ENCODE measurements around the gene RAMP2.

Gene RAMP2

GRCh38 chr17:42779936-42780850 lies 19.2 kb downstream of the RAMP2 start, which contains the start of gene WNK4:
Gene WNK4, plus strand, starts transcription at chr17:42780610. Its CDS starts 89 bp downstream, at chr17:42780699.
- Mint-ChIP-seq H3K27ac (no peak within 1 kb of the TSS), H3K4me3 (no peak within 1 kb of the TSS), H3K4me1 (ENCODE audit: low read depth) (peaks cover 31% of the 10 kb centered on the region), H3K36me3 (ENCODE audit: low read depth) (peaks cover 46% of the 10 kb centered on the region), H3K27me3 (peaks cover 49% of the 10 kb centered on the region), H3K9me3 (no peaks in the 10 kb centered on the region)
- DNase-seq = no peak

GRCh38 chr17:42780851-42781638 lies 20.0 kb downstream of the RAMP2 start:
- H3K4me3 Mint-ChIP-seq = no peak overlapping the region
- no peak overlapping the region for H3K27ac Mint-ChIP-seq
- peaks cover 32% of the 10 kb centered on the region for H3K4me1 Mint-ChIP-seq (ENCODE audit: low read depth)
- no peaks in the 10 kb centered on the region for H3K9me3 Mint-ChIP-seq
- H3K27me3 Mint-ChIP-seq = peaks cover 58% of the 10 kb centered on the region
- peak; percentile 38 for DNase-seq
- H3K36me3 Mint-ChIP-seq (ENCODE audit: low read depth) = peaks cover 37% of the 10 kb centered on the region

- no peak overlapping the region for H3K4me3 Mint-ChIP-seq
- H3K4me1 Mint-ChIP-seq (ENCODE audit: low read depth) = peaks cover 32% of the 10 kb centered on the region
- DNase-seq = no peak
- H3K27ac Mint-ChIP-seq = no peak overlapping the region
- peaks cover 31% of the 10 kb centered on the region for H3K36me3 Mint-ChIP-seq (ENCODE audit: low read depth)
- H3K27me3 Mint-ChIP-seq = peaks cover 65% of the 10 kb centered on the region
- H3K9me3 Mint-ChIP-seq = no peaks in the 10 kb centered on the region
Observed at GRCh38 chr17:42781639-42782165, 20.7 kb downstream of the RAMP2 start.

GRCh38 chr17:42782166-42783061 lies 21.4 kb downstream of the RAMP2 start:
- DNase-seq = no peak
- Mint-ChIP-seq H3K4me1 (ENCODE audit: low read depth) (peaks cover 32% of the 10 kb centered on the region), H3K27me3 (peaks cover 71% of the 10 kb centered on the region), H3K4me3 (no peak overlapping the region), H3K27ac (no peak overlapping the region), H3K36me3 (ENCODE audit: low read depth) (peaks cover 25% of the 10 kb centered on the region), H3K9me3 (no peaks in the 10 kb centered on the region)

- no peak overlapping the region for H3K4me3 Mint-ChIP-seq
- peaks cover 79% of the 10 kb centered on the region for H3K27me3 Mint-ChIP-seq
- peaks cover 32% of the 10 kb centered on the region for H3K4me1 Mint-ChIP-seq (ENCODE audit: low read depth)
- no peaks in the 10 kb centered on the region for H3K9me3 Mint-ChIP-seq
- no peak overlapping the region for H3K27ac Mint-ChIP-seq
- H3K36me3 Mint-ChIP-seq (ENCODE audit: low read depth) = peaks cover 17% of the 10 kb centered on the region
- DNase-seq = no peak
Observed at GRCh38 chr17:42783062-42783790, 22.2 kb downstream of the RAMP2 start.

GRCh38 chr17:42783791-42784138 lies 22.7 kb downstream of the RAMP2 start:
- DNase-seq = no peak
- H3K27ac Mint-ChIP-seq = no peak overlapping the region
- peaks cover 84% of the 10 kb centered on the region for H3K27me3 Mint-ChIP-seq
- peaks cover 12% of the 10 kb centered on the region for H3K36me3 Mint-ChIP-seq (ENCODE audit: low read depth)
- peaks cover 32% of the 10 kb centered on the region for H3K4me1 Mint-ChIP-seq (ENCODE audit: low read depth)
- H3K4me3 Mint-ChIP-seq = no peak overlapping the region
- H3K9me3 Mint-ChIP-seq = no peaks in the 10 kb centered on the region

GRCh38 chr17:42784409-42784808 lies 23.4 kb downstream of the RAMP2 start:
- Mint-ChIP-seq H3K27ac (no peak overlapping the region), H3K27me3 (peaks cover 88% of the 10 kb centered on the region), H3K4me1 (ENCODE audit: low read depth) (peaks cover 32% of the 10 kb centered on the region), H3K36me3 (ENCODE audit: low read depth) (peaks cover 5% of the 10 kb centered on the region), H3K9me3 (no peaks in the 10 kb centered on the region), H3K4me3 (no peak overlapping the region)
- no peak for DNase-seq

- peaks cover 82% of the 10 kb centered on the region for H3K27me3 Mint-ChIP-seq
- H3K36me3 Mint-ChIP-seq (ENCODE audit: low read depth) = no peaks in the 10 kb centered on the region
- no peak overlapping the region for H3K4me3 Mint-ChIP-seq
- no peak for DNase-seq
- H3K27ac Mint-ChIP-seq = no peak overlapping the region
- peaks cover 32% of the 10 kb centered on the region for H3K4me1 Mint-ChIP-seq (ENCODE audit: low read depth)
- H3K9me3 Mint-ChIP-seq = no peaks in the 10 kb centered on the region
Observed at GRCh38 chr17:42784811-42785592, 24.0 kb downstream of the RAMP2 start.

- no peak for DNase-seq
- Mint-ChIP-seq H3K4me1 (ENCODE audit: low read depth) (peaks cover 24% of the 10 kb centered on the region), H3K36me3 (ENCODE audit: low read depth) (no peaks in the 10 kb centered on the region), H3K27ac (no peak overlapping the region), H3K27me3 (peaks cover 68% of the 10 kb centered on the region), H3K4me3 (no peak overlapping the region), H3K9me3 (no peaks in the 10 kb centered on the region)
Observed at GRCh38 chr17:42787266-42787665, 26.2 kb downstream of the RAMP2 start.

GRCh38 chr17:42791948-42792347 lies 30.9 kb downstream of the RAMP2 start:
- no peak overlapping the region for H3K4me3 Mint-ChIP-seq
- peaks cover 11% of the 10 kb centered on the region for H3K4me1 Mint-ChIP-seq (ENCODE audit: low read depth)
- peaks cover 12% of the 10 kb centered on the region for H3K36me3 Mint-ChIP-seq (ENCODE audit: low read depth)
- H3K9me3 Mint-ChIP-seq = no peaks in the 10 kb centered on the region
- H3K27me3 Mint-ChIP-seq = peaks cover 22% of the 10 kb centered on the region
- H3K27ac Mint-ChIP-seq = no peak overlapping the region
- no peak for DNase-seq

- DNase-seq = no peak
- H3K9me3 Mint-ChIP-seq = no peaks in the 10 kb centered on the region
- H3K36me3 Mint-ChIP-seq (ENCODE audit: low read depth) = peaks cover 12% of the 10 kb centered on the region
- H3K4me3 Mint-ChIP-seq = no peak overlapping the region
- no peak overlapping the region for H3K27ac Mint-ChIP-seq
- peaks cover 17% of the 10 kb centered on the region for H3K27me3 Mint-ChIP-seq
- peaks cover 16% of the 10 kb centered on the region for H3K4me1 Mint-ChIP-seq (ENCODE audit: low read depth)
Observed at GRCh38 chr17:42792545-42792944, 31.5 kb downstream of the RAMP2 start.

GRCh38 chr17:42795061-42795460 lies 34.0 kb downstream of the RAMP2 start:
- H3K27me3 Mint-ChIP-seq = no peaks in the 10 kb centered on the region
- no peak overlapping the region for H3K27ac Mint-ChIP-seq
- no peak for DNase-seq
- peaks cover 4% of the 10 kb centered on the region for H3K9me3 Mint-ChIP-seq
- peaks cover 19% of the 10 kb centered on the region for H3K36me3 Mint-ChIP-seq (ENCODE audit: low read depth)
- H3K4me3 Mint-ChIP-seq = no peak overlapping the region
- H3K4me1 Mint-ChIP-seq (ENCODE audit: low read depth) = peaks cover 25% of the 10 kb centered on the region

- DNase-seq = no peak
- peaks cover 4% of the 10 kb centered on the region for H3K9me3 Mint-ChIP-seq
- peak overlapping the region; percentile 3 for H3K27ac Mint-ChIP-seq
- H3K36me3 Mint-ChIP-seq (ENCODE audit: low read depth) = peaks cover 19% of the 10 kb centered on the region
- no peaks in the 10 kb centered on the region for H3K27me3 Mint-ChIP-seq
- H3K4me1 Mint-ChIP-seq (ENCODE audit: low read depth) = peaks cover 25% of the 10 kb centered on the region
- no peak overlapping the region for H3K4me3 Mint-ChIP-seq
Observed at GRCh38 chr17:42795465-42795864, 34.4 kb downstream of the RAMP2 start.

Data from activated T-cell treated with anti-CD3 and anti-CD28 coated beads, Interleukin-2, amount 50 U/mL, for 24 hours (primary cell).